ENCODE data around the gene KBTBD3. TPM values are rescaled to one million over a fixed set of nuclear protein-coding genes. Genes with fewer than 3 reads are reported as not detected.
A peak's percentile ranks its signal among the peaks of the same experiment; 100 is the strongest.

KBTBD3 gene
- total RNA-seq, 1 donor from 2014 or later, result 3.1 TPM

GRCh38 chr11:106031202-106031810, 45.8 kb downstream of the KBTBD3 start:
- Histone ChIP-seq H3K9me3 (ENCODE audit: control insufficient read depth in 3 of 3, low read length in 3 of 3) (no peaks in the 10 kb centered on the region), H3K27ac (ENCODE audit: low read depth, low read length) (no peak overlapping the region), H3K27me3 (ENCODE audit: control insufficient read depth in 3 of 3, insufficient read depth in 3 of 3, low read length in 3 of 3) (no peaks in the 10 kb centered on the region), H3K4me3 (ENCODE audit: low read length in 3 of 3) (no peak overlapping the region), H3K9ac (ENCODE audit: low read depth in 1 of 3, low read length in 3 of 3) (no peak overlapping the region), H3K36me3 (ENCODE audit: control insufficient read depth in 3 of 3, insufficient read depth in 3 of 3, low read length in 3 of 3) (no peaks in the 10 kb centered on the region), H3K4me1 (ENCODE audit: control insufficient read depth in 3 of 3, insufficient read depth in 3 of 3, low read length in 3 of 3) (no peaks in the 10 kb centered on the region)

DNA sequence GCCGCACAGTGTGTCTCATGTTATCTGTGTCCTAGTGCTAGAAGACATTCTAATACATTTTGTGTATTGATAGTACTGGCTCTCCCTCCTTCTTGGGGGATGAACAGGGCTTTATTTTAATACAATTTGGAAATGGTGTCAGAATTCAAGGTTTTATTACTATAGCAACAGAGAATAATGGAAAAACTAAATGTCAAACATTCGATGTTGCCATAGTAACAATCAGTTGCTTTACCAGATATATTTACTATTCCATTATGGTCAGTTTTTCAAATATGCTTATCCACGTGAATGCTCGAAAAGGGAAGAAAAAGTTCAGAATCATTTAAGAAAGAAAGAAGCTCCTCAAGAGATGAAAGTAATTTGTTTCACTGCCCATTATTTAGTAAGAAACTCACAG, 46.5 kb downstream of the KBTBD3 start:
- H3K27ac ChIP-seq (ENCODE audit: low read depth, low read length), result no peak overlapping the region
- no peak overlapping the region for H3K9ac ChIP-seq (ENCODE audit: low read depth in 1 of 3, low read length in 3 of 3)
- no peak overlapping the region for H3K4me3 ChIP-seq (ENCODE audit: low read length in 3 of 3)
- H3K9me3 ChIP-seq (ENCODE audit: control insufficient read depth in 3 of 3, low read length in 3 of 3), result no peaks in the 10 kb centered on the region
- H3K36me3 ChIP-seq (ENCODE audit: control insufficient read depth in 3 of 3, insufficient read depth in 3 of 3, low read length in 3 of 3), result no peaks in the 10 kb centered on the region
- no peaks in the 10 kb centered on the region for H3K4me1 ChIP-seq (ENCODE audit: control insufficient read depth in 3 of 3, insufficient read depth in 3 of 3, low read length in 3 of 3)
- no peaks in the 10 kb centered on the region for H3K27me3 ChIP-seq (ENCODE audit: control insufficient read depth in 3 of 3, insufficient read depth in 3 of 3, low read length in 3 of 3)

GRCh38 chr11:106022795-106023275, 54.3 kb downstream of the KBTBD3 start:
- Histone ChIP-seq H3K9me3 (ENCODE audit: control insufficient read depth in 3 of 3, low read length in 3 of 3) (no peaks in the 10 kb centered on the region), H3K4me1 (ENCODE audit: control insufficient read depth in 3 of 3, insufficient read depth in 3 of 3, low read length in 3 of 3) (peaks cover 7 to 14% (median 10%) of the 10 kb centered on the region in 3 donors), H3K9ac (ENCODE audit: low read depth in 1 of 3, low read length in 3 of 3) (peak overlapping the region in 1 of 3 donors; percentile 69), H3K36me3 (ENCODE audit: control insufficient read depth in 3 of 3, insufficient read depth in 3 of 3, low read length in 3 of 3) (no peaks in the 10 kb centered on the region), H3K4me3 (ENCODE audit: low read length in 3 of 3) (peak overlapping the region; percentile 89 to 97 (median 89)), H3K27me3 (ENCODE audit: control insufficient read depth in 3 of 3, insufficient read depth in 3 of 3, low read length in 3 of 3) (no peaks in the 10 kb centered on the region), H3K27ac (ENCODE audit: low read depth, low read length) (peak overlapping the region; percentile 34)

DNA sequence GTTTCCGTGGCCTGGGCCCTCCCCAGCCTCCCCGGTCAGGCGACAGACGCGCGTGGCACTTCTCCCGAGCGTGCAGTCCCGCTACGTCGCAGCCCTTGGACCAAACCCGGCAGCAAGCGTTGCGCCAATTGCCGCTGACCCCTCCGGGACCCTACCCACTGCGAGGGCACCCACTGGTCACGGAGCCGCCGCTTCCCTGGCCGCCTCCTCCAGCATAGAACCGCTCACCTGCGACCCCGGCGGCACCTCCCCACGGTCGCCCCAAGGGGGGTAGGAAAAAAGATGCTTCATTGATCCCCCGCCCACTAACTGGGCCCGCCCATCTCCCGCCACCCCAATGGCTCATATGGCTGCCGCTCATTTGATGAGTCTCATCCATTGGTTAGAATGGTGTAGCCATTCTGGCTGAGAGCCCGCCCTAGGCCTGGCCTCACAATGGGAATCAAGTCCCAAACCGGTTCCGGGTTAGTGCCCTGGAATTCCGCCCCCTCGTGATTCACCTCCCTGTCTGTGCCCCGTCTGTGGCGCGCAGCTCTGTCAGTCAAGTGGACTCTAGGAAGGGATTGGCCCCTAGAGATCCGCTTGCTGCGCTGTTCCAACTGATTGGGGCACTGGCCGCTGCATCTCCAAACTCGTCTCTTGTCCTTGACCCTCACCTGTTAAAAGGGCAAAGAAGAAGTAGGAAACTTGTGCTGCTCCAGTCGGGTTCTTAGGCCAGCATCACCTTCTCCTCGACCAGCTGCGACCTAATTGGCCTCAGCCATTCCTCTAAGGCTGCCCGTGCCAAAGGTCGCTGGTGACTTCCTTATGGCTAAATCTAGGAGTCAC, 55.0 kb downstream of the KBTBD3 start, which contains the start of gene MSANTD4:
TSS of gene MSANTD4 (minus strand) at position 274 of the 828 bp plus-strand sequence. CDS start 11,323 bp downstream, outside the sequence.
- no peaks in the 10 kb centered on the region for H3K9me3 ChIP-seq (ENCODE audit: control insufficient read depth in 3 of 3, low read length in 3 of 3)
- no peaks in the 10 kb centered on the region for H3K36me3 ChIP-seq (ENCODE audit: control insufficient read depth in 3 of 3, insufficient read depth in 3 of 3, low read length in 3 of 3)
- no peaks in the 10 kb centered on the region for H3K27me3 ChIP-seq (ENCODE audit: control insufficient read depth in 3 of 3, insufficient read depth in 3 of 3, low read length in 3 of 3)
- peaks cover 7 to 14% (median 10%) of the 10 kb centered on the region in 3 donors for H3K4me1 ChIP-seq (ENCODE audit: control insufficient read depth in 3 of 3, insufficient read depth in 3 of 3, low read length in 3 of 3)
- H3K27ac ChIP-seq (ENCODE audit: low read depth, low read length), result peak within 1 kb of the TSS; percentile 55
- peak within 1 kb of the TSS; percentile 80 to 84 (median 80) for H3K9ac ChIP-seq (ENCODE audit: low read depth in 1 of 3, low read length in 3 of 3)
- H3K4me3 ChIP-seq (ENCODE audit: low read length in 3 of 3), result peak within 1 kb of the TSS; percentile 89 to 97 (median 89)

- Histone ChIP-seq H3K9ac (ENCODE audit: low read depth in 1 of 3, low read length in 3 of 3) (peak overlapping the region; percentile 80 to 84 (median 80)), H3K27ac (ENCODE audit: low read depth, low read length) (peak overlapping the region; percentile 55), H3K36me3 (ENCODE audit: control insufficient read depth in 3 of 3, insufficient read depth in 3 of 3, low read length in 3 of 3) (no peaks in the 10 kb centered on the region), H3K4me1 (ENCODE audit: control insufficient read depth in 3 of 3, insufficient read depth in 3 of 3, low read length in 3 of 3) (peaks cover 7 to 14% (median 10%) of the 10 kb centered on the region in 3 donors), H3K27me3 (ENCODE audit: control insufficient read depth in 3 of 3, insufficient read depth in 3 of 3, low read length in 3 of 3) (no peaks in the 10 kb centered on the region), H3K4me3 (ENCODE audit: low read length in 3 of 3) (peak overlapping the region; percentile 89 to 97 (median 89)), H3K9me3 (ENCODE audit: control insufficient read depth in 3 of 3, low read length in 3 of 3) (no peaks in the 10 kb centered on the region)
Observed at GRCh38 chr11:106021181-106021966, 55.8 kb downstream of the KBTBD3 start.

- no peaks in the 10 kb centered on the region for H3K36me3 ChIP-seq (ENCODE audit: control insufficient read depth in 3 of 3, insufficient read depth in 3 of 3, low read length in 3 of 3)
- no peak overlapping the region for H3K9ac ChIP-seq (ENCODE audit: low read depth in 1 of 3, low read length in 3 of 3)
- peaks cover 10 to 18% (median 12%) of the 10 kb centered on the region in 3 donors for H3K4me1 ChIP-seq (ENCODE audit: control insufficient read depth in 3 of 3, insufficient read depth in 3 of 3, low read length in 3 of 3)
- H3K27ac ChIP-seq (ENCODE audit: low read depth, low read length), result no peak overlapping the region
- no peaks in the 10 kb centered on the region for H3K27me3 ChIP-seq (ENCODE audit: control insufficient read depth in 3 of 3, insufficient read depth in 3 of 3, low read length in 3 of 3)
- H3K4me3 ChIP-seq (ENCODE audit: low read length in 3 of 3), result no peak overlapping the region
- no peaks in the 10 kb centered on the region for H3K9me3 ChIP-seq (ENCODE audit: control insufficient read depth in 3 of 3, low read length in 3 of 3)
Observed at GRCh38 chr11:106017093-106017492, 60.1 kb downstream of the KBTBD3 start.

- H3K4me3 ChIP-seq (ENCODE audit: low read length in 3 of 3), result no peak overlapping the region
- H3K36me3 ChIP-seq (ENCODE audit: control insufficient read depth in 3 of 3, insufficient read depth in 3 of 3, low read length in 3 of 3), result peaks cover 0 to 4% (median 4%) of the 10 kb centered on the region in 3 donors
- peaks cover 0 to 8% (median 4%) of the 10 kb centered on the region in 3 donors for H3K4me1 ChIP-seq (ENCODE audit: control insufficient read depth in 3 of 3, insufficient read depth in 3 of 3, low read length in 3 of 3)
- no peaks in the 10 kb centered on the region for H3K27me3 ChIP-seq (ENCODE audit: control insufficient read depth in 3 of 3, insufficient read depth in 3 of 3, low read length in 3 of 3)
- no peak overlapping the region for H3K27ac ChIP-seq (ENCODE audit: low read depth, low read length)
- no peaks in the 10 kb centered on the region for H3K9me3 ChIP-seq (ENCODE audit: control insufficient read depth in 3 of 3, low read length in 3 of 3)
- H3K9ac ChIP-seq (ENCODE audit: low read depth in 1 of 3, low read length in 3 of 3), result no peak overlapping the region
Observed at GRCh38 chr11:106015066-106015465, 62.1 kb downstream of the KBTBD3 start.

- Histone ChIP-seq H3K9ac (ENCODE audit: low read depth in 1 of 3, low read length in 3 of 3) (no peak overlapping the region), H3K27me3 (ENCODE audit: control insufficient read depth in 3 of 3, insufficient read depth in 3 of 3, low read length in 3 of 3) (no peaks in the 10 kb centered on the region), H3K27ac (ENCODE audit: low read depth, low read length) (no peak overlapping the region), H3K9me3 (ENCODE audit: control insufficient read depth in 3 of 3, low read length in 3 of 3) (no peaks in the 10 kb centered on the region), H3K36me3 (ENCODE audit: control insufficient read depth in 3 of 3, insufficient read depth in 3 of 3, low read length in 3 of 3) (peaks cover 3 to 9% (median 7%) of the 10 kb centered on the region in 3 donors), H3K4me3 (ENCODE audit: low read length in 3 of 3) (no peak overlapping the region), H3K4me1 (ENCODE audit: control insufficient read depth in 3 of 3, insufficient read depth in 3 of 3, low read length in 3 of 3) (peaks cover 0 to 8% (median 4%) of the 10 kb centered on the region in 3 donors)
Observed at GRCh38 chr11:106014620-106015019, 62.5 kb downstream of the KBTBD3 start.

- Histone ChIP-seq H3K27me3 (ENCODE audit: control insufficient read depth in 3 of 3, insufficient read depth in 3 of 3, low read length in 3 of 3) (no peaks in the 10 kb centered on the region), H3K4me3 (ENCODE audit: low read length in 3 of 3) (no peak overlapping the region), H3K9ac (ENCODE audit: low read depth in 1 of 3, low read length in 3 of 3) (no peak overlapping the region), H3K4me1 (ENCODE audit: control insufficient read depth in 3 of 3, insufficient read depth in 3 of 3, low read length in 3 of 3) (peaks cover 0 to 8% (median 4%) of the 10 kb centered on the region in 3 donors), H3K27ac (ENCODE audit: low read depth, low read length) (no peak overlapping the region), H3K36me3 (ENCODE audit: control insufficient read depth in 3 of 3, insufficient read depth in 3 of 3, low read length in 3 of 3) (peaks cover 8 to 14% (median 12%) of the 10 kb centered on the region in 3 donors), H3K9me3 (ENCODE audit: control insufficient read depth in 3 of 3, low read length in 3 of 3) (no peaks in the 10 kb centered on the region)
Observed at GRCh38 chr11:106014035-106014434, 63.1 kb downstream of the KBTBD3 start.
